Measurements from ENCODE around the gene PARP16.
A peak's percentile ranks its signal among the peaks of the same experiment; 100 is the strongest.

GRCh38 chr15:65304381-65305149, 17.9 kb upstream of the PARP16 start, which contains the start of gene RNU5B-1:
- TF ChIP-seq CTCF (conservative IDR thresholded peaks at IDR 0.05; ENCODE audit: low read depth in 2 of 2) (peak; percentile 79 to 92), POLR2AphosphoS5 (IDR thresholded peaks at IDR 0.05; ENCODE audit: low read depth) (peak; percentile 100), CREB1 (CRISPR knock-in tag; IDR thresholded peaks at IDR 0.05; ENCODE audit: low read depth) (peak; percentile 24; the same call in 1 of the 2 replicates), EZH2 (IDR thresholded peaks at IDR 0.05; ENCODE audit: low read depth, unreplicated experiment) (no peak), REST (IDR thresholded peaks at IDR 0.05; ENCODE audit: unreplicated experiment) (no peak), EZH2phosphoT487 (IDR thresholded peaks at IDR 0.05; ENCODE audit: unreplicated experiment) (no peak), STAT1 (IDR thresholded peaks at IDR 0.05; ENCODE audit: unreplicated experiment) (no peak), ZNF114 (CRISPR knock-in tag; IDR thresholded peaks at IDR 0.05) (peak; percentile 90), JUNB (IDR thresholded peaks at IDR 0.05; ENCODE audit: unreplicated experiment) (no peak), ZNF462 (CRISPR knock-in tag; IDR thresholded peaks at IDR 0.05) (peak; percentile 85; the same call in 1 of the 2 replicates), NANOG (IDR thresholded peaks at IDR 0.05; ENCODE audit: borderline replicate concordance) (peak; percentile 4; the same call in 1 of the 2 replicates), ETS1 (IDR thresholded peaks at IDR 0.05) (peak; percentile 91)
